Measurements from ENCODE around the gene PDIK1L.
A peak's percentile ranks its signal among the peaks of the same experiment; 100 is the strongest.

The PDIK1L gene

GRCh38 chr1:26142159-26142558 is 30.5 kb downstream of the PDIK1L start:
- in situ Hi-C loops (cut with HindIII; ENCODE audit: low pct_ligation_motif_present, low pct_unique_long_range_greater_than_20kb, low sequenced_read_pairs) = no loop called here
- DNase-seq = no peak

GRCh38 chr1:26145041-26145959 is 33.7 kb downstream of the PDIK1L start:
- DNase-seq = peak; percentile 79
- in situ Hi-C loops (cut with HindIII; ENCODE audit: low pct_ligation_motif_present, low pct_unique_long_range_greater_than_20kb, low sequenced_read_pairs) = no loop called here

DNA sequence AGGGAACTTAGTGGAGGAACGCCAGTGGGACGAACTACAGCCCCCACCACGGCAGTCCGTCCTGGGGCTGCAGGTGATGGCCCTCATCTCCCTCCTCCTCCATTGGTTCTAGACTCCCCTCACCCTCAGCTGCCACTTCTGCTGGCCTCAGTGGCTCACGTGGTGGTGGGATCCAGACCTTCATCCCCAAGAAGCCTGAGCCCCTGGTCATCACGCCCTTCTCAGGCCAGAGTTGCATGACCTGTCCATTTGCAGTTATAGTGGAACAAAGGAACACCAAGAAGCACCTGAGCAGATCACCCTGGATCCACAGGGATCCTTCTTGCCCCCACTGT is 34.3 kb downstream of the PDIK1L start:
- DNase-seq = no peak
- in situ Hi-C loops (cut with HindIII; ENCODE audit: low pct_ligation_motif_present, low pct_unique_long_range_greater_than_20kb, low sequenced_read_pairs) = no loop called here

- in situ Hi-C loops (cut with HindIII; ENCODE audit: low pct_ligation_motif_present, low pct_unique_long_range_greater_than_20kb, low sequenced_read_pairs) = no loop called here
- no peak for DNase-seq
Observed at GRCh38 chr1:26148887-26149286, 37.3 kb downstream of the PDIK1L start.

DNA sequence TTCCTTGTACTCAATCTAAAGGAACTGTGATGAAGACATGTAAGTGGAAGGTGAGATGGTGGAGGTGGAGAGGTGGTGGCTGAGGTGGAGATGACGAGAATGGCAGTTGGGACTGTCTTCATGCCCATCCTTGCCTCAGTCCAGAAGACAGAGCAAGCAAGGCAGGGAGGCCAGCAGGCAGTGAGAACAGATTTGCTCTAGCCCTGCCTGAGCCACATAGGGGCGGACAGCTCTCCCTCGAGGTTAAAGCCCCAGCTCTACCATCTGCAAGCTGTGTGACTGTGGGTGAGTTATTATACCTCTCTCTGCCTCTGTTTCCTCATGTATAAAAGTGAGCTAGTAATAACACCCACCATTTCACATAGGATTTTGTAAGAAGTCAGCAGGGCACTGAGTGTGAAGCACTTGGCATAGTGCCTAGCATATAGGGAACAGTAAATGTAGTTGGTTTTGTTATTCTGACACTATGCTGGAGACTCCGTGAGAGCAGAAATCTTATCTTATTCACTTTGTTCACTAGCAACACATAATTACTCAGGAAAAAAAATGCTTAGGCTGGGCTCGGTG is 42.4 kb downstream of the PDIK1L start:
- in situ Hi-C loops (cut with HindIII; ENCODE audit: low pct_ligation_motif_present, low pct_unique_long_range_greater_than_20kb, low sequenced_read_pairs) = no loop called here

DNA sequence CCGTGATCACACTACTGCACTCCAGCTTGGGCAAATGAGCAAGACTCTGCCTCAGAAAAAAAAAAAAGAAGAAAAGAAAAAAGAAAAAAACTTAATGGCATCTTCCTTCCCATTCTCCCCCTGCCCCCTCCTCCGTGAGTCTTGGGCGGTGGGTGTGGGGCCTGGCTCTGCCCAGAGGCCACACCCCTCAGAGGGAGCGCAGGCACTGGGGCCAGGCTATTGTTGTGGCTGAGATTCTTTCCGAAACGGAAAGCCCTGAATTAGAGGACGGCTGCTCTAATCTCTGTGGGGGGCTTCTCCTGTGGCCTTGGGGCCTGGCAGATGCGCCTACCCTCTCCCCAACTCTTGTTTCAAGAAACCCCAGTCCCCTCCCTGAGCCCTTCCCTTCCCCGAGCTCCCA is 43.1 kb downstream of the PDIK1L start:
- in situ Hi-C loops (cut with HindIII; ENCODE audit: low pct_ligation_motif_present, low pct_unique_long_range_greater_than_20kb, low sequenced_read_pairs) = no loop called here
- no peak for DNase-seq

More for the DNA sequence above, 42.4 kb downstream of the PDIK1L start:
- DNase-seq = no peak

DNA sequence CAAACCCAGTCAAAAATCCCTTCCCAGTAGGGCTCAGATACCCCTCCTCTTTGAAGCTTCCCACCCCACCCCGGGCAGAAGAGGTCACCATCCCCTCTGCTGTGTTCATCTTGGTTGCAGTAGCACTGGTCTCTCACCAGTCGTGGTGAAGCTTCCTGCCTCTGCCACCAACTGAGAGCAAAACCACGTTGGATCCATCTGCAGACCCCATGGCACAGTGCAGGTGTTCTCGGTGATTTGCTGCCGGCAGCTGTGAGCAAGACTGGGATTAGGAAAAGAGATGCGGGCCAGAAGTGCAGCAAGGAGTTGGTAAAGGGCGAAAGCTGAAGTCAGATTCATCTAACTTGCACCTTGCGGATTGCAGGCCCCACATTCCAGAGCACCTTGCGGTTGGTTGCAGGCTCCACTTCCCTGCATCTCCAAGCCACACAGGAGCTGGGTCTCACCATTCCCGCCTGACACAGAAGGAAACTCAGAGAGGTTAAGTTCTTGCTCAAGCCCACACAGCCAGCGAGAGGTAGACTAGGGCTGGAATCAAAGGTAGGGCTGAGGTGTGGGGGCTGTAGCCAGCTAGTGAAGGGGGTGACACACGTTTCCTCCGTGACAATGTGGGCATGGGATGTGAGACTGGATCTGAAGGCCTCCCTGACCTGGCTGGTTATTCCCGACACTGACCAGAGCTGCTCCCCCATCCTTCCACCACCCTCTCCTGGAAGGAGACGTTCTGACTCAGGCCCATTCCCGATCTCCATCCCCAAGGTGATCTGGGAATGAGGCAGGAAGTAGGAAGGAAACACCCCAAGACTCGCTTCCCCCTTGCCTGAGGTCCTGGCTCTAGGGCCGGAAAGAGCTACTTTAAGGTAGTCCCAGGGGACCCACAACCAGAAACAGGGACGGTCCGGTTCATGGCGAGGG is 44.0 kb downstream of the PDIK1L start:
- DNase-seq = no peak
- in situ Hi-C loops (cut with HindIII; ENCODE audit: low pct_ligation_motif_present, low pct_unique_long_range_greater_than_20kb, low sequenced_read_pairs) = no loop called here

DNA sequence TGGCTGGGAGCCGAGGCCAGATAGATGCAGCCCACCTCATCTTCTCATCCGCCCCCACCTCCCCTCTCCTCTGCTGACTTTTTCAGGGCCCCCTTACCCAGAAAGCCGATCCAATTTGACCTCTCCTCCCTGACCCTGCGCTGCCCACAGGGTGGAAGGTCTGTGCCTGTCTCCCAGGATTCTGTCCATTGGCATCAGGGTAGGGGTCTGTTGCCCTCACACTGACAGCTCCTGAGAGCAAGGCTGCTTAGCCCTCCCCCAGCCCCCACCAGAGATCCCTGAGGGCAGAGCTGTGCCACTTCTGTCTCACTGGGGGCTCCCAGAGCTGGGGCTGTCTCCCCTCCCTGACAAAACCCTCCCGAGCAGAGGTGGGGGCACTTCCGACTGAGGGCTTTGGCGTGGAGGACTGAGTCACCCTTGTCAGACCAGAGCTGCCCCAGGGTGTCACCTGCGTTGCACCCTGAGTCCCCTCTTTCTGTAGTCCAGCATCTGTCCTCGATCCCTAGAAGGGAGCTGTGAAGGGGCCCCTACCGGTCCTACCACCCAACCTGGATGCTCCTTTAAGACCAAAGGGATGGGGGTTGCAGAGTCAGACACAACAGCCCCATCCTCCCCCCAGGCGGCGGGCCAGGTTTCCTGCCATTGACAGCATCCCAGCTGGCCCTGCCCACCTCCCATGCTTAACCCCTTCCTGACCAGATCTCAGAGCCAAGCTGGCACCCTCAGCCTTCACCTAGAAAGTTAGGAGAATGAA is 44.8 kb downstream of the PDIK1L start:
- in situ Hi-C loops (cut with HindIII; ENCODE audit: low pct_ligation_motif_present, low pct_unique_long_range_greater_than_20kb, low sequenced_read_pairs) = no loop called here
- DNase-seq = no peak

GRCh38 chr1:26158271-26158907 is 46.8 kb downstream of the PDIK1L start:
- DNase-seq = no peak
- in situ Hi-C loops (cut with HindIII; ENCODE audit: low pct_ligation_motif_present, low pct_unique_long_range_greater_than_20kb, low sequenced_read_pairs) = no loop called here

- in situ Hi-C loops (cut with HindIII; ENCODE audit: low pct_ligation_motif_present, low pct_unique_long_range_greater_than_20kb, low sequenced_read_pairs) = no loop called here
- DNase-seq = no peak
Observed at GRCh38 chr1:26158908-26159742, 47.5 kb downstream of the PDIK1L start, which contains the start of gene FAM110D. Gene FAM110D (plus strand): TSS chr1:26159079. CDS start chr1:26161292, 2,213 bp downstream.

- in situ Hi-C loops (cut with HindIII; ENCODE audit: low pct_ligation_motif_present, low pct_unique_long_range_greater_than_20kb, low sequenced_read_pairs) = no loop called here
- DNase-seq = no peak
Observed at GRCh38 chr1:26159743-26160039, 48.1 kb downstream of the PDIK1L start.

GRCh38 chr1:26160527-26161414 is 49.1 kb downstream of the PDIK1L start:
- no peak for DNase-seq
- in situ Hi-C loops (cut with HindIII; ENCODE audit: low pct_ligation_motif_present, low pct_unique_long_range_greater_than_20kb, low sequenced_read_pairs) = no loop called here

- peak; percentile 27 for DNase-seq
- in situ Hi-C loops (cut with HindIII; ENCODE audit: low pct_ligation_motif_present, low pct_unique_long_range_greater_than_20kb, low sequenced_read_pairs) = no loop called here
Observed at GRCh38 chr1:26161415-26162219, 50.0 kb downstream of the PDIK1L start.

GRCh38 chr1:26162220-26162709 is 50.6 kb downstream of the PDIK1L start:
- no peak for DNase-seq
- in situ Hi-C loops (cut with HindIII; ENCODE audit: low pct_ligation_motif_present, low pct_unique_long_range_greater_than_20kb, low sequenced_read_pairs) = no loop called here

DNA sequence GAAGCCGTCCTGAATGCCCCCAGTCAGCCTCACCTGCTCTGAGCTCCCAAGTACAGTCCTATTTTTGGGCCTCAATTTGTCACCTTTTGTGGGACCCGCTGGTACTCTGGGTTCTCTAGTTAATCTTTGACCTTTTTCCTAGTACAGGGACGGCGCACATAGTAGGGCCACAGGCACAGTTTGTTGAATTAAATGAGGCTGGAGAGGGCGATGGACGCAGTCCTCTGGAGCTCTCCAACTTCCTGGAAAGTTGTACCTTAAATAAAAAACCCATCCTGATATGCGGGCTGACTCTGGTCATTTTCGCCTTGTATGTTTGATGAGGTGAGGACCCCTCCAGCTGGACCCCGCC is 52.0 kb downstream of the PDIK1L start:
- DNase-seq = no peak
- in situ Hi-C loops (cut with HindIII; ENCODE audit: low pct_ligation_motif_present, low pct_unique_long_range_greater_than_20kb, low sequenced_read_pairs) = no loop called here
